Inflammatory macrophage treated with lipopolysaccharide for 4 hours (primary cell): ENCODE data around the gene GCHFR.
A peak's percentile ranks its signal among the peaks of the same experiment; 100 is the strongest.

Source experiments
- DNase-seq: peaks from one replicate; pipeline ENCODE4 v3.0.0-alpha.2; 2020

Gene GCHFR

DNA sequence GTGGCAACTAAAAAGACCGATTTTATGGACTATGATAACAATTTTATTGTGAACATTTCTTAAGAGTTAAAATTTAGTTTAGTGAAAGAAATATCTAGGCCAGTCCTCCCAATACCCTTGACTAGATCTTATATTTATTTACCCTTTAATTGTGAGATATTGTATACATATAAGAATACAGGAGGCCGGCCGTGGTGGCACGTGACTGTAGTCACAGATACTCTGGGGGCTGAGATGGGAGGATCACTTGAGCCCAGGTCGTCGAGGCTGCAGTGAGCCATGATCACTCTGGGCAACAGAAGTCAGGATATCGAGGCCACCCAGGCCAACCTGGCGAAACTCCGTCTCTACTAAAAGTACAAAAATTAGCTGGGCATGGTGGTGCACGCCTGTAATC lies 8.1 kb upstream of the GCHFR start:
- no peak for DNase-seq

DNA sequence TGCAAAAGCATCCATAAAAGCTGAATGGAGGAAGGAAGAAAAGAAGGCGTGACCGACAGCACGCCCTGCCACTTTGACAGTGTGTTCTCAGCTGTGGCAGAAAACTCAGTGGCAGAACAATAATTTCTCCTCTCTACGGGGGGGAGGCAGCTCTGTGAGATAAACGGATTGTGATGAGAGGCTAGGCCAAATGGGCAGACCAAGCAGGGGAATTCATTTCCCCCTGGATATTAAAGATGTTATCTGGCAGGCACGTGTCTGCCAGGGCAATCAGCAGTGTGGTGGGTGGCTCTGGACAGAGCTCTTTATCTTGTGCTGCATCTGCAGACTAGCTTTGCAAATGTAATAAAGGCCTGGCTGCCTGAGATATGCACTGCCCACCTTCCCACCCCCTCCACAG lies 6.9 kb upstream of the GCHFR start:
- DNase-seq, result no peak

DNA sequence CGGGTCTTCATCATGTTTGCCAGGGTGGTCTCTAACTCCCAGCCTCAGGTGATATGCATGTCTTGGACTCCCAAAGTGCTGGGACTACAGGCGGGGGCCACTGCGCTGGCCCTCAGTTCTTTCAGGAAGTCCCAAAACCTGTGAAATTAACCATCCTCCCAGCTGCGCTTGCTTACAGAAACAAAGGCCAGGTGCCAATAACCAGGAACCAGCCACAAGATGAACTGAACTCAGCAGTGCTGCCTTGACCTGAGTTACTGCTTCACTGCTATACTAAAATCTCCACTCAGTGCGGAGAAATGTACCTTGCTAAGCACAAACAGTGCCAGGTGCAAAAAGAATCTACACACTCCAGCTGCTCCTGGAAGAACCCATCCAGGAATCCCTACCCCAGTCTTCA lies 3.9 kb upstream of the GCHFR start:
- DNase-seq, result no peak

DNA sequence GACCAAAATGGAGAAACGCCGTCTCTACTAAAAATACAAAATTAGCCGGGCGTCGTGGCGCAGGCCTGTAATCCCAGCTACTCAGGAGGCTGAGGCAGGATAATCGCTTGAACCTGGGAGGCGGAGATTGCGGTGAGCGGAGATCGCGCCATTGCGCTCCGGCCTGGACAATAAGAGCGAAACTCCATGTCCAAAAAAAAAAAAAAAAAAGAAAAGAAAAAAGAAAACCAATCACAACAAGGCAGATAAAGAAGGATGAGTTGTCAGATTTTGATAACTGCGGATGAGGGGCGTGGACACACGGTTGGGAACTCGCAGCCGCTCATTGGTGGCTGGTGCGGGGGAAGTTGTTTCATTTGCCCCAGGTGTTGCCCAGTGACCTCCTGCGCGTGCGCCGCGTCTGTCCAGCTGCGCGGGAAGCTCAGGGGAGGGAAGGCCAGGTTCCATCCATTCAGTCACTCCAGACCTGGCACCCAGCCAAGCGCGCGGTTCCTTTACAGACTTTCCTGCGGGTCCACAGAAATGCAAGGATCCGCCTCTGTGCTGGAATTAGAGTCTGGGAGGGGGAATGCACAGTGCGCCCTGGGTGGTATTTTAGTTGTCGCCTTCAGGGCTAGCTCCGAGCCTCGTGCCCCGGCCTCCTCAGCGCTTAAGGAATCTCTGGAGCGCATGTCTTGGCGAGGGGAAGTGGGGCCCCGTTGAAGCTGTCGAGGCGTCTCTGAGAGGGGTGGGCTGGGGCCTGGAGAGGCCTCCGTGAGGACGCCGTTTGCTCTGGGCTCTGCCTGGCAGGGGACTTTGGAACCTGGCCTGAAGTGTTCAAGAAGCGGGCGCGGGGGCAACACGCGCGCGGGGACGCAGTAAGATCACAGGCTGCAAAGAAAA lies 708 bp upstream of the GCHFR start:
- peak; percentile 27 for DNase-seq

DNA sequence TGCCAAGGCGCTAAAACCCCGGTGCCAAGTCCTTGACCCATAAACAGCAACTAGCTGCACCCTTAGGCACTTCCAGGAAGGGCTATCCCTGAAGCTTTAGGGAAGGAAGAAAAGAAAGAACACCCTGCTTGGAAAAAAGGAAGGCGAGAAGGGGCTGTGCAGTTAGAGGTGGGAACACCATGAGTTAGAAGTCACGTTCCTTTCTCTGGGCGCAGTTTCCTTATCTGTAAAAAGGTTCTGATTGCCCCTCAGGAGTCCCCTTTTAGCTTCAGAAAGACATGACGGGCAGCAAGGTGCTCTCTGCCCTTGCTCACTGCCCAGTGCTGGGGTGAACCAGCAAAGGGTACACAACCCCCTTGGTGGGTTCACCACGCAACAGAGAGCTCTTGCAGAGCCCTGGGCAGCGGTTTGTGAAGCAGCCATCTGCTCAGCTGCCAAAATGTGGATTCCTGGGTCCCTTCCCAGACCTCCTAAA lies 798 bp downstream of the GCHFR start:
- no peak for DNase-seq

DNA sequence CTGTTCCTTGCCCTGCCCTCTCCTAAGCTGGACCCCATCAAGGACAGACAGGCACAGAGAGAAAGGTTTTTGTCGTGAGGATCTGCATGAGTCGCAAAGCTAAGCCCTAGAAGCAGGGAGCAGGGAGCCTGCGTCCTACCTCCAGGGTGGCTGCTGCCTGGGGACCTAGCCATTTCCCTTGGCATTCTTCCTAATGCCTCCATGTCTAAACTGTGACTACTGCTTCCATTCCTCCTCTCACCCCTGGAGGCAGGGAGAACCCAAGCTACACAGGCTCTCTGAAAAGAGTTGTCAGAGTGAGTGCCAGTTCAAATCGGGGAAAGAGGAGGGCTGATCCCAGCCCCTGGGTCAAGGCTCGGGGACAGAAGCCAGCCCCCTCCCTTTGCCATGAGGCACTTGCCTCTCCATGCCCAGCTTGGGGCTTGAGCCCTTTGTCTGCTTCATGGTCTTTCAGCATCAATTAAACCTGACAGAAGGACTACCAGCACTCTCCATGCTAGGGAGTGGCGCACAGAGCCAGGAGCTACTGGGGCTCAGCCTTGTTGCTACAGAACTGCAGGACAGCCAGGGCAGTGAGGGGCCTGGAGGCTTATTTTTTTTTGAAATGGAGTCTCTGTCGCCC lies 2.4 kb downstream of the GCHFR start:
- DNase-seq, result no peak

DNA sequence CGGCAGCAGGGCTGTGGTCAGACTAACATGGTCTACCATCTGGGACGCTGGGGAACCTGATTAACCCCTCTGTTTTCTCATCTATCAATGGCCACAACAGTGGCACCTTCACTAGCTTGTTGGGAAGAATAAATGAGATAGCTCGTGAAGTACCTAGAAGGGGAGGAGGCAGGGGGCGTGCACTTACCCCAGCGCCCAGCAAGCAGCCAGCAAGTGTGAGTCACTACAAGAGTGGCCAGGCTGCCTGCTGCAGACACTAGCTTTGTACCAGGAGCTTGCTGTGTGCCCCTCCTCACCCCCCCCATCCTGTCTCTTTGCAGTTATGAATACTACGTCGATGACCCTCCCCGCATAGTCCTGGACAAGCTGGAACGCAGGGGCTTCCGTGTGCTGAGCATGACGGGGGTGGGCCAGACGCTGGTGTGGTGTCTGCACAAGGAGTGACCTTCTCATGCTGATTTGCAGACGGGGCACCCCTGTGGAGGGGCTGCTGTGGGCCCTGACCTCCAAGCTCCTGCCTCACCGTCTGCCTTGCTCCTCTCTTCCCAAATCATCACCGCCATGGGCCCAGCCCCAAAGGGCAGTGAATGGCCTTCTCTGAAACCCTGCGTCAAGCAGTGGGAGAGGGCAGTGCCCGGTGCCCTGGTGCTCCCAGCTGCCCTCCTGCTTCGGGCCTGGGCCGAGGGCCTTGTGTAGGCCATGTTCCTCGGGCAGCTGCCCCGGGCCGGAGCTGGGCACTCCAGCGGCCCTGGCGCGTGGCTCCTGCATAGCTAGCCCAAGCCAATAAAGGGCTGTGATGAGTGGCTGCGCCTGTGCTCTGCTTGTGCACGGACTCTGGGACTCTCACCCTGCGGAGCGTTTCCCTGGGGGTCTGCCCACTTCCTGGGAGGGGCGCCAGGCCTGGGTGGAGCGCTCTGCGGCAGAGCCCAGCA lies 3.3 kb downstream of the GCHFR start:
- DNase-seq, result no peak

DNA sequence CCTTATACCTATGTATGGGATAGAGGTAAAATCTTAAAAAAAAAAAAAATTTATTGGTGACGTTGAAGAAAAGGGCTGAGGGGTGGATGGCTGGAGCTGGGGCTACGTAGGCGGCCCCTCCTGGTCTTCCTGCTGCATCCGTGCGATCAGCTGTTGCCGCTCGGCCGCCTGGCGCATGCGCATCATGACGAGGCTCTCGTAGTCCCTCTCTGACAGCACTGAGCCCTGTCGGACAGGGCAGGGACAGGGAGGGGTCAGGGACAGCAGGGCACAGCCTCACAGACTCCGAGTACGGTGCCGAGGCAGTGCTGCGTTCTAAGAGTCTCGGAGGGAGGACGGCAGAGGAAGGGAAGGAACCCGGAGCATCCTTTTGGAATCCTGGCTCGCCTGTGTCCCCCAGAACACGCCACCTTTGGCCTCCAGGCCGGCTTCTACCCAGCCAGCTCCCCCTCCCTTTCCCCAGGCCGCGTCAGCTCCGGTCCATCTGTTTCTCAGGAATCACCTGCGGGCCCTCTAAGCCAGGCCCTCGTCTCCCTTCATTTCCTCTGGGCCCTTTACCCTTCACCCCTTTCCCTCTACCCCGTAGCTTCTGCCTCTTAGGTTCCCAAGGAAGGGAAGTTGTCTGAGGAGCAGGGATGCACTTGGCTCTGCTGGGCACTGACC lies 4.1 kb downstream of the GCHFR start:
- no peak for DNase-seq

DNA sequence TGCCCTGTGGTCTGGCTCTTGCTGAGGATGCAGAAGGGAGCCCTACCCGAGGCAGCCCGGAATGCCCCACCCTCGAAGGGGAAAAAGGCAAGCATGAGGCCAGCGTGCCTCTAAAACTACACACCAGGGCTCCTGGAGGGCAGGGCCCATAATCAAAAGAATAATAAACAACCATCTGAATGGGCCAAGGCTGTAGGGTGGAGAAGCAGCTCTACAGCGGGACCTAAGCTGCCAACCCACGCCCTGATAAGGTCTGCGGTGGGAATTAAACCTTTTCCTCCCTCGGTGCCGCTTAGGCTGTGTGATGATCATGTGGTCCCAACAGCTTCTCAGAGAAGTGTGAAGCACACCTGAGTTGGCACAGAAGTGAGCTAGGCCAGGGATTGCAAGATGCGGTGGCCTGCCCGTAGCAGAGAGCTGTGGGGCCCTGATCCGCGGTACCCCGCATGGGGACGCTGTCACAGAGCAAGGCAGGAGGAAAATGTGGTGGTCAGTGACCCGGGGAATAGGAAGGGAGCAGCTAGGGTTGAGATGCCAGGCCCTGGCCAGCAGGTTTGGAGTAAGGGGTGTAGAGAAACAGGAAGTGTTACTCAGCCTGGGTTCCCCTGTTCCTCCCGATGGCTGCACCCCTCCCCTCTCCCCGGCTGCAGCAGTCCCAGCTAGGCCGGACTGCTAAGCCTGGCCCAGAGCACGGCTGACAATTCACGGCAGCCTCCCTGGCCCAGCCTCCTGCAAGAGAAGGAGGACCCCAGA lies 4.8 kb downstream of the GCHFR start:
- no peak for DNase-seq

DNA sequence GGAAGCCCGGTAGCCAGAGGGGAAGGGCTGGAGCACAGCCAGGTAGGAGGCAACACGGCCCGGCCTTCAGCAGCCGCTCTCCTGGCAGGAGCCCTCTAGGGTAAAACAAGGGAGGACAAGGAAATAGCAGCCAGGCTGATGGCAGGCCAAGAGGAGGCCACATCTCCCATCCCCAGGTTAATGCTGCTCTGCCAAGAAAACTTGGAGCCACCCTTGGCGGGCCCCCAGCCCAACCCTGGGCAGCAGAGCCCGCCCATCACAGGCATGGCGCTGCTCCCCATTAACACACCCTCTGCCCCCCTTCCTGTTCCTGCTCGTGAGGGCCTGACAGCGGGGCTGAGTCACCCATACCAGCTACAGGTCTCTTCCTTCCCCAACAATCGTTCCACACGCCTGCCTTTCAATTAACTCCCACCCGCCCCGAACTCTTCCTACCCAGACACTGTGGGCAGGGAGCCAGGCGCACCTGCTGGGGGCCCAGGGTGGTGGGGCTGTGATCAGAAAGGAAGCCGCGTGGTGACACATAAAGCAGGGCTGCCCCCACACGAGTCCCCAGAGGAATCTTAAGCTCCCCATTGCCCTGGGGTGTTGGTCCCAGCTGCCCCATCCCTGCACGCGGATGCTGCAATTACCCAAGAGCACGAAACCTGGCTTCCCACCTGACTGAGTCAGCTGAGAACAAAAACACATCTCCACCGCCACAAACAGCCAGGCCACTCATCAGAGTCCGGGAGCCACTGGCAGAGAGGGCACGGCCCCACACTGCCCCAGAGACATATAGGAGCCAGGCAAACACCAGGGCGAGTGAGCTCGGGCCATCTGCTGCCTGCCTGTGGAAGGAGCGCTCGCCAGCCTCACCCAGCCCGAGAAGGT lies 5.6 kb downstream of the GCHFR start, which contains the start of gene C15orf62:
Gene C15orf62, plus strand, starts transcription at position 707 of the 873 bp plus-strand sequence. CDS start 516 bp downstream, outside the sequence.
- DNase-seq, result peak; percentile 47

DNA sequence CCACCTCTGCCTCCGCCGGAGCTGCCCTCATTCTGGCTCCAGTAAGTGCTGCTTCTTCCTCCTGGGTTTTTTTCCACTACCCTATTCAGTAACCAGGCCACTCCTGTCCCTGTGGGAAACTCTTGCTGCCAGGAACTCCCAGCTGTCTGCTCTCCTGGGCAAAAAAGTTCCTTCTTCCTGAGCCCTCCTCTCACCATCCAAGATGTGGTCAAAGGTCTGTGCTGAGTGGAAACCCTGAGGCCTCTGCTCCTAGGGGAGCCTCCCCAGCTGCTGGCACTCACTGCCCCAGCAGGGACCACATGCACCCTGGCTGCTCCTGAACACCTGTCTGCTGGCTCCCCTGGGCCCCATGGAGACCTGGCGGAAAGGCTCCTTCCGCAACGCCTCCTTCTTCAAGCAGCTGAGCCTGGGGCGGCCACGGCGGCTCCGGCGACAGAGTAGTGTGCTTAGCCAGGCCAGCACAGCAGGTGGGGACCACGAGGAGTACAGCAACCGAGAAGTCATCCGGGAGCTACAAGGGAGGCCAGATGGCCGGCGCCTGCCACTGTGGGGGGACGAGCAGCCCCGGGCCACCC lies 6.4 kb downstream of the GCHFR start:
- no peak for DNase-seq

DNA sequence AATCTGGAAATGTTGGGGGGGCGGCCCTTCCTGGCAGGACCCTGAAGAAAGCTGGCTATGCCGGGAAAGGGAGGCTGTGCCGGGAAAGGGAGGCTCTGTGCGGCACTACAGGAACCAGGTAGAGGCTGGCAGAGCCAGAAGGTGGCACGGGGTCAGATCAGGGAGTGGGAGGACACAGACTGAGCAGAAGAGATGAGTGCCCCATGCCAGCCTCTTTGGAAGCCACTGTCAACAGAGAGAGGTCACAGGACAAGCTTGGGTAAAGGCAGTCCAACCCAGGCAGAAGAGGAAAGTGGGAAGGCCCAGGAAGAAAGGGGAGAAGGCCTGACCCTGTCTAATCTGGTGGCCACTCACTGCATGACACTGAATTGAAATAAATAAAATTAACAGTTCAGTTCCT lies 7.4 kb downstream of the GCHFR start:
- DNase-seq, result no peak

DNA sequence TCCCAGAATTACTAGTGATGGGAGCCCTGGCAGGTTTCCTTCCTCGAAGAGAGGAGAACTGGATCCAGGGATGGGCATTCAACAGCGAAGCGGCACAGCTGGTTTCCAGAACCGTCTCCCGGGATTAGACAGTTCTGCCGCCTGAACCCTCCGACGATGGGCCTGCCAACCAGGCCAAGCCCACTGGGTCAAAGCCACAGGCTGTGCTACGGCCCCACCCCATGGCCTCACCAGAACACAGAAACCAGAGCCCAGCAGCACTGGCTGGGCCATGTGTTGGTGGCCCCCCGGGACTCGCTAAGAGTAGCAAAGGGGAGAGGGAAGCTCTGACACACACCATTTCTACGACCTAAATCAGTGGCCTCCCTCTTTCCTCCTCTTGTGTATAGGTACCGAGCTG lies 8.1 kb downstream of the GCHFR start:
- DNase-seq, result no peak

DNA sequence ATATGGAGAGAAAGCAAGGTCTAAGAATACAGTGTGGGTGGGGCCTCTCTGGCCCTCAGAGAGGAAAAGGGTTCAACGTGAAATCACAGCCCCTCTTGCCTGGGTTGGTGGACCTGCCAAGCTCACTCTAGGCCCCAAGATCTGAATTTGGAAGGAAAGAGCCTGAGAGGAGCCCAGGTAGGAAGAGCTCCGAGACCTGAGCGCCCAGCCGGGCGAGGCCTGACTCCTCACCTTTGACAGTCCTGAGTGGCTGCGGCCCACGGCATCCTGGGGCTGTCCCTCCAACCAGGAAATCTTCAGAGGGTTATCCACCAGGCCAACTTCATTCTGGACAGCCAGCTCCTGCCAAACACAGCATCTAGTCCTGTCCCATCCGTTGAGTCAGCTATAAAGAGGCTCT lies 9.6 kb downstream of the GCHFR start:
- DNase-seq, result no peak

DNA sequence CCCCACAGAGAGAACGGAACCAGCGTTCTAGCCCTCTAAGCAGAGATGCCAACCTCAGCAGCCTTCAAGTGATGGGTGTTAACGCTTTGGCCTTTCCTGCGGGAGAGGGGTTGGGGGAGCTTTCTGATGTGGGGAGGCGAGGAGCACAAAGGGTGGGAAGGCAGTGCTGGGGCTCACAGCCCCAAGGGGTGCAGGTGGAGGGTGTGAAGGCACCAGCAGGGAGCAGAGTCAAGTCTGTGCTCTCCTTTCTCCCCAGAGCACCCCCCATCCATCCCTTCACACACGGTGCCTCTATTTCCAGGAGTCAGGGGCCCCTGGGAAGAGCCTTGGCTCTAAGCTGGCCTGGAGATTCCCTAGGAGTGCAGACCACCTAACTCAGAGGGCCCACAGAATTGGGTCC lies 10.0 kb downstream of the GCHFR start:
- DNase-seq, result no peak

DNA sequence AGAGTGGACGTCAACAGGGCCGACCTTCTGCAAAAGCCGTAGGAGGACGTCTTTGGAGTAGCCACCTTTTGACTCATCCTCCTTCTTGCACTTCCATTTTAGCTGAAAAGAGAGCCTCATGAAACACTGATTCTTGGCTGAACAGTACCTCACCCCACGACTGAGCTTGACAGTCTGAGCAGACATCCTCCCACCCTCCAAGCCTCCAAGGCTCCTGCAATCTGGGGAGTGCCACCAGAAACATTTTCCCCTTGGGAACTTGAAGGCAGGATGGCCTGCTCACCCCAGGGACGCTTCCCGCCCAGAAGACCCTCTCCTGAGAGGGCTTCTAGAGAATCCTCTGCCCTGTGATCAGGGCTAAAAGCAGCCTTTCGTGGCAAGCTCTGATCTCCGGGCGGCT lies 11.1 kb downstream of the GCHFR start:
- no peak for DNase-seq

DNA sequence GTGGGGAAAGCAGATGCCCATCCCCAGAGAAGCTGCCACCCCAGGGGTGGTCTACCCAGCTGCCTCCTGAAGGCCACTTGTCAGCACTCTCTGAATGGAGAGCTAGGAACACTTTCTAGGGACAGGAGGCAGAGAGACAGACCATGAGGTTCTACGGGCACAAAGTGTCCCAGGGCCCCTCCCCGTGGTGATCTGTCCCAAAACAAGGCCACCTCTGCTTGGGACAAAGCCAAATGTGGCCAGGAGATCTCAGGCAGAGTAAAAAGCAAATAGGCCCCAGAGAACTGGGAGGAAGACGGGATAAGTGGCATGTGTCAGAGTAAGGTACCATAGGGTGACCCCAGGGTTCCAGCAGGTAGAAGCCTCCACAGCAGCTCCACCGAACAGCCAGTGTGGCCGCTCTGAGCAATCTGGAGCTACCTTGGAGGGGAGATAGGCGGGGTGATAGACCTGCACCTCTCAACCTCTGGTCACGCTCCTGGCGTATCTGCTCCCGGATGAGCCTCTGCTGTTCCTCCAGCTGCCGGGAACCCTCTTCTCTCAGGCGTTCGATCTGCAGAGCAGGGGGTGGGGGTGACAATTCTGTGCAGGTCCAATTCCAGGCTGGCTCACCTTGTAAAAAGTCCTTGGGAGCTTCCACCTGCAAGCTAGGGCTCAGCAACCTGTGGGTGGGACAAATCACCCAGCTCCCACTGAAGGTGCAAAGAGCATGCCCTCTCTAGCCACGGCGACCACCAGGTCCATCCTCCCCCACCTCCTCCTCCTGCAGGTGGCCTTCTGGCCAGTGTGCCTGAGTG lies 12.1 kb downstream of the GCHFR start:
- DNase-seq, result no peak

DNA sequence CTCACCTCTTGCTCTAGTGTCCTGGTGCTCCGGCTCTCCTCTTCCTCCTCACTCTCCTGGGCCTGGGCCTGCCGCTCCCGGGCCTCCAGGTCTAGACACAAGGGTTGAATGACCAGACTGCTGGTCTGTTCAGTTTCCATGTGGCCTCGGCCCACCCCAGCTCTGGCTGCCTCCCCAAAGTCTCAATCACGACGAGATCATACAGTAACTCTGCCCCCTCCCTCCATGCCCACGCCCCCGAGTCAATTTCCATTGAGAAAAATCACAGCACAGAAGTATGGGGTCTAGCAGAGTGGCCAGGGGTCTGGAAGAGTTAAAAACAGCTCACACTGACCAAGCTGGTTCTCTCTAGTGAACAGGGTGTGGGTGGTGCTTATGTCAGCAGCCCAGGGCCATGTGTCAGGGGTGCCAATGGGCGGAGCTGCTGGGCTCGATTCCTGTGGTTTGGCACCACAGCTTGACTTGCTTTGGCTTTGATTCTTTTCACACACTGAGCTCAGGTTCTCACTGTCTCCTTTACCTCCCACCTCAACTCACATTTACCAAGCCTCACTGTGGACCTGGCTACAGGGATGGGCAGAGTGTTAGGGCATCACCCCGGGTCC lies 12.8 kb downstream of the GCHFR start:
- peak; percentile 71 for DNase-seq

DNA sequence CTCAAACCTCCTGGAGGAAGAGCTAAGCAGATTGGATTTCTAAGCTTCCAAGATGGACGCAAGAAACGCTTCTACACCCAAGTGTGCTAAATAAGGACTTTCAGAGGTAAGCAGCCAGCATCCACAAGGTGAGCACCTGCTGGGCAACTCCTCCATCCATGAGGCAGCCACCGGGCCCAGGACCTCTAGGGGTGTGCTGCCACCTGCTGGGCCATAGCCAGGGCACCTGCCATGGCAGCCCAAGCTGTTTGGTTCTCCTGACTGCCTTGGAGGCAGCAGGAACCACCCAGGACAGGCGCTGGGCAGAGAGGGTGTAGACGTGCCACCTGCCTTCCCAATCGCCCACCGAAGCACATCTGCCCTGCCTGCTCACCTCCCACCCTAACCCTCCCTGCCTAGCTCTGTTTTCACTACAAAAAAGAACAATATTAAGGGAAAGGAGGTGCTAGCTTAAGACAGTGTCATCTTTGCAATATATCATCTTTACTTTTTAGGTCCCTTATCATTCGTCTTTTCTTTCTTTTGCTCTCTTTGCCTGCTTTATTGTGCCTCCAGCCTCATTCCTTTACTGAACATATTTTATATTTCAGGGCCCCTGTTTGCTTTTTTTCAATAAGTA lies 18.9 kb downstream of the GCHFR start:
- DNase-seq, result peak; percentile 62
